Measurements from ENCODE around the gene SPRYD3.

DNA sequence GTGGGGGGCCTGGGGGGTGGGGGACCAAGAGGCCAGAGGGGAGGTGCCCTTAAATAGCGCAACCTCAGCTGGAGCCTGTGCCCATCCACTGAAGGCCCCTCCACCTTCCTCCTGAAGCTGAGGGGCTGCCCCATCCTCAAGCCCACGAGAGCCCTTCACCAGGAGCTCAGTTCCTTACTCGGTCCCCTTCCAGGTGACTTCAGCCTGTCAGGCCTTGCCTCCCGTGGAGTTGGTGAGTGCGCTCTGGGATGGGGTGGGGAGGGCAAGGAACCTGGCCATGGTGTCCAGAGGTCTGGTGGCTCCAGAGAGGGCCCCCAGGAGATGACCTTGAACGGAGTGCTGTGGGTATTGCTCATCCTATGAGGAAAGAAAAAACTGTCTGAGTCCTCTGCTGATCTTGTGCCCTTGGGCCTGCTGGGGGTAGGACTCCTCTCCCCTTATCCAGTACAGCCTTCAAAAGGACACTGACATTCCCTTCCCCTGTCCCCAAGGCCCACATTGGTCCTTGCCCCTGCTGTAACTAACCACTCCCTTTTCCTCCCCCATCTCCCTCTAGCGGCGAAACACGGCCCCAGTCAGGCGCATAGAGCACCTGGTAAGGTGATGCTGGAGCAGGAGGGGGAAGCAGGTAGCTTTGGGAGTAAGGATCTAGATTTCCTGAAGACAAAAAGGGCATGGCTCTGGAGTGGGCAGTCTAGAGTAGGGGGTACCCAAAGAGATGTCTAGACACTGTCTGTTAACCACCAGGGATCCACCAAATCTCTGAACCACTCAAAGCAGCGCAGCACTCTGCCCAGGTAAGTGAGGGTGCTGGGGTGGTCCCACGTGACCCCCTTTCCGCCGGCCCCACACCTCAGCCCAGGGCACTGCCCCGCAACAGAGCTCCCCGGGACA lies 25.7 kb downstream of the SPRYD3 start:
- TF ChIP-seq, protein P1, sequence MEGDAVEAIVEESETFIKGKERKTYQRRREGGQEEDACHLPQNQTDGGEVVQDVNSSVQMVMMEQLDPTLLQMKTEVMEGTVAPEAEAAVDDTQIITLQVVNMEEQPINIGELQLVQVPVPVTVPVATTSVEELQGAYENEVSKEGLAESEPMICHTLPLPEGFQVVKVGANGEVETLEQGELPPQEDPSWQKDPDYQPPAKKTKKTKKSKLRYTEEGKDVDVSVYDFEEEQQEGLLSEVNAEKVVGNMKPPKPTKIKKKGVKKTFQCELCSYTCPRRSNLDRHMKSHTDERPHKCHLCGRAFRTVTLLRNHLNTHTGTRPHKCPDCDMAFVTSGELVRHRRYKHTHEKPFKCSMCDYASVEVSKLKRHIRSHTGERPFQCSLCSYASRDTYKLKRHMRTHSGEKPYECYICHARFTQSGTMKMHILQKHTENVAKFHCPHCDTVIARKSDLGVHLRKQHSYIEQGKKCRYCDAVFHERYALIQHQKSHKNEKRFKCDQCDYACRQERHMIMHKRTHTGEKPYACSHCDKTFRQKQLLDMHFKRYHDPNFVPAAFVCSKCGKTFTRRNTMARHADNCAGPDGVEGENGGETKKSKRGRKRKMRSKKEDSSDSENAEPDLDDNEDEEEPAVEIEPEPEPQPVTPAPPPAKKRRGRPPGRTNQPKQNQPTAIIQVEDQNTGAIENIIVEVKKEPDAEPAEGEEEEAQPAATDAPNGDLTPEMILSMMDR (IDR thresholded peaks at IDR 0.05): peak; percentile 34 to 88 (median 82)
- TF ChIP-seq POLR2A (IDR thresholded peaks at IDR 0.05): peak in 1 of 2 donors; percentile 56
